GM18502 (cell line): Measurements from ENCODE around the gene CLBA1.
"Not testable (repeated sequence)": the region's sequence is repeated elsewhere in the genome, so short reads cannot be mapped to it uniquely, and the experiment has no call there.

Experiments used
- ATAC-seq: cut with Tn5 transposase; IDR thresholded peaks from one replicate; pipeline ENCODE4 v1.9.1; 2021; ENCODE audit warnings: mild to moderate bottlenecking; ENCODE audit not compliant: unreplicated experiment, poor library complexity

CLBA1 gene

GRCh38 chr14:104947201-104947600 lies 38.4 kb upstream of the CLBA1 start:
- not testable (repeated sequence) for ATAC-seq

GRCh38 chr14:104947881-104948735 lies 37.5 kb upstream of the CLBA1 start:
- not testable (repeated sequence) for ATAC-seq

DNA sequence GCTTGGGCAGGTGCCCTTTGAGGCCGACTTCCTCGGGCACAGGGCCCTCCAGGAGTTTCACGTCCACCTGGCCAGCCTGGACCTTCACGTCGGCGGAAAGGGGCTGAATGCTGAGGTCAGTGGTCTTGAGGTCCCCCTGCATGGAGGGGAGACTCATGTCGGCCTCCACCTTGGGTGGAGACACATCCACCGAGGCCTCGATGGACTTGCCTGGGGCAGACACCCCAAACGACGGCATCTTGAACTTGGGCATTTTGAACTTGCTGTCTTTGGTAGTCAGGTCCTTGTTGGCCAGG lies 36.9 kb upstream of the CLBA1 start:
- no peak for ATAC-seq

GRCh38 chr14:104949406-104949955 lies 36.1 kb upstream of the CLBA1 start:
- not testable (repeated sequence) for ATAC-seq

DNA sequence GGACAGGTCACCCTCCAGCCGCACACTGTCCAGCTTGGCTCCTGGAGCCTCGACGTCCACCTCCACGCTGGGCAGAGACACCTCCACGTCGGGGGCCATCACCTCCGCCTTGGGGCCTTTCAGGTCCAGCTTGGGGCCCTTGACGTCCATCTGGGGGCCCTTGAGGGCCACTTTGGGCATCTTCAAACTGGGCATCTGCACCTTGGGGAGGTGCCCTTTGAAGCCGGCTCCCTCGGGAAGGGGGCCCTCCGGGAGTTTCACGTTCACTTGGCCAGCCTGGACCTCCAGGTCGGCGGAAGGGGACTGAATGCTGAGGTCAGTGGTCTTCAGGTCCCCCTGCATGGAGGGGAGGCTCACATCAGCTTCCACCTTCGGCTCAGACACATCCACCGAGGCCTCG lies 35.6 kb upstream of the CLBA1 start:
- ATAC-seq, result no peak

- not testable (repeated sequence) for ATAC-seq
Measured at GRCh38 chr14:104950701-104951100, 34.9 kb upstream of the CLBA1 start.

DNA sequence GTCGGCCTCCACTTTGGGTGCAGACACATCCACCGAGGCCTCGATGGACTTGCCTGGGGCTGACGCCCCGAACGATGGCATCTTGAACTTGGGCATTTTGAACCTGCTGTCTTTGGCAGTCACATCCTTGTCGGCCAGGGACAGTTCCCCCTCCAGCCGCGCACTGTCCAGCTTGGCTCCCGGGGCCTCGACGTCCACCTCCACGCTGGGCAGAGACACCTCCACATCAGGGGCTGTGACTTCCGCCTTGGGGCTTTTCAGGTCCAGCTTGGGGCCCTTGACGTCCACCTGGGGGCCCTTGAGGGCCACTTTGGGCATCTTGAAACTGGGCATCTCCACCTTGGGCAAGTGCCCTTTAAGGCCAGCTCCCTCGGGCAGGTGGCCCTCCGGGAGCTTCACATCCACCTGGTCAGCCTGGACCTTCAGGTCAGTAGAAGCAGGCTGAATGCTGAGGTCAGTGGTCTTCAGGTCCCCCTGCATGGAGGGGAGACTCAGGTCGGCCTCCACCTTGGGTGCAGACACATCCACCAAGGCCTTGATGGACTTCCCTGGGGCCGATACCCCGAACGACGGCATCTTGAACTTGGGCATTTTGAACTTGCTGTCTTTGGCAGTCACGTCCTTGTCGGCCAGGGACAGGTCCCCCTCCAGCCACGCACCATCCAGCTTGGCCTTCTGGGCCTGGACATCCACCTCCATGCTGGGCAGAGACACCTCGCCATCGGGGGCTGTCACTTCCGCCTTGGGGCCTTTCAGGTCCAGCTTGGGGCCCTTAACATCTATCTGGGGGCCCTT lies 33.5 kb upstream of the CLBA1 start:
- ATAC-seq, result not testable (repeated sequence)

- no peak for ATAC-seq
Measured at GRCh38 chr14:104953097-104953496, 32.5 kb upstream of the CLBA1 start.

GRCh38 chr14:104953896-104954656 lies 31.5 kb upstream of the CLBA1 start:
- ATAC-seq, result no peak

DNA sequence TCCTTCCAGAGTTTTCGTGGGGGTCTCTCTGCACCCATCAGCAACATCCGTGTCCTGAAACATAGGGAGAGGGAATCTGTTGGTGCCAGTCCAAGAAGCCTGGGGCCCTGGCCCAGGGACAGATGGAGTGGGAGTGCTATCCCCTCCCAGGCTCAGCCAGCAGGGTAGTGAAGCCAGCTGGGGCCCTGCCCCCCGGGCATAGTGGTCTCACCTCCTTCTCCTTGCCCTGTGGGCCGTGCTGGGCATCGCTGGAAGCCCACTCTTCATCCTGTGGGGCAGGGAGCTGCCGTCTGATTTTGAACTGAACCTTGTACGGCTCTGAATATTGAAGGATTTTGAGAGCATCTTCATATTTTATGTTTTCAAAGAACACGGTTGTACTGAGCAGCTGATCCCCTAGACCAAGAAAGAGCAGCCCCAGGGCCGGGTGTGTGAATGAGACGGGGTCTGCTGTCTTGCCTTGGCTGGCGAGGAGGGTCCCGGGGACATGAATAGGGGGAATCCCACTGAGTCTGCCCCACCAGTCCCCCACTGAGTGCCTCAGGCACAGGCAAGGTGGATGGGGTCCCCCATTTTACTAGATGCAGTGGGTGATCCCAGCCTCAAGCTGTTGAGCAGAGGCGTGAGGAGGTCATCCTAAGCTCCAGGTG lies 30.7 kb upstream of the CLBA1 start:
- ATAC-seq, result no peak

DNA sequence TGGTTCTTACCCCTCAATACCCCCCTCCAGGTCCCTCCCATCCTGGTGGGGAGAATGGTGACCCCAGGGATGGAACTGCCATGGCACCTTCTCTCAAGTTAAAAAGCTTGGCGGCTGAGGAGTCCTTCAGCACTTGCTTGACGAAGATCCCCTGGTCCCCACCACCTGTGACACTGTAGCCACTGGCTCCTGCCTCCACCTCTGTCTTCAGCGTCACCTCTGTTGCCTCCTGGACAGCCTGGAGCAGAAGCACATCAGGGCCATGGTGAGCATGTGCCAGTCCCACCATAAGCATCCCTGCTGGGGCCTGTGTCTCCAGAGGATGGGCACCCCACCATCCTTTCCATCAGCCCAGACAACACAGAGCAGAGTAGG lies 30.2 kb upstream of the CLBA1 start:
- ATAC-seq, result no peak

- no peak for ATAC-seq
Measured at GRCh38 chr14:104956290-104956890, 29.2 kb upstream of the CLBA1 start.

DNA sequence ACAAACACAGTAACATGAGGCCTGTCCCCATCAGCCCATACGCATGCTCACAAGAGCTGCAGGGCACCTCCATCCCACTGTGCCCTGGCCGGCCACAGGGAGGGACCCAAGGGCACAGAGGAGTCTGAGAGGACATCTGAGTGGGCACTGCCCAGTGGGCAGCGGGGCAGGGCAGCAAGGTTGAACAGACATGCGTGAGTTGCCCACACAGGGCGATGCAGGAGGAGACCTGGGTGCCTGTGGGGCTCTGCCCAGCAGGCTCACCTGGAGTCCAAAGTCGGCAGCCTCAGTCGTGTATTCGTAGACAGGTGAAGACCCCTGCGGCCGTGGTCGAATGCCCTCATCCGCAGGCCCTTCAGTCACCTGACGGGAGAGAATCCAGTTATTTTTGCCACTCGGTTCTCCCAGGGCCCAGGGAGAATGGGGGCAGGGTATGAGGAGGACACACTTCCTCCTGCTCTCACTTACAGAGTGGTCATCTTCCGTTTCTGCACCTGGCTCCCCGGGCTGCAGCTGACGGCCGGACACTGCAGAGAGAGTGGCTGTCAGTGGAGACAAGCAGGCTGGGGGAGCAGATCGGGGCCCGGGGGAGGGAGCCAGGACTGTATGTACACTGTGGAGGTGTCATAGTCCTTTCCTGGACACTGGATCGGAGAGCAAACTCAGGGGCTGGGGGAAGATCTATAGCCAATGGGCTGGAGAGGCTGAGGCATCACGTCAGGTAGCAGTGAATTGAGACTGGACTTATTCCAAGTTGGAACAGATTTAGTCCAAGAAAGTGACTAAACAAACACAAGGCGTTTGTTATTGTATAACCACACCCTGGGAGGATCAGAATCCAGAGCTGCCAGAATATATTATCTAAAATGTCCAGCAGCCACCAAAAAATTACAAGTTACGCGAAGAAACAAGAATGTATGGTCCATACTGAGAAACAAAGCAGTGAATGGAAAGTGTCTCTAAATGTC lies 28.2 kb upstream of the CLBA1 start:
- no peak for ATAC-seq

DNA sequence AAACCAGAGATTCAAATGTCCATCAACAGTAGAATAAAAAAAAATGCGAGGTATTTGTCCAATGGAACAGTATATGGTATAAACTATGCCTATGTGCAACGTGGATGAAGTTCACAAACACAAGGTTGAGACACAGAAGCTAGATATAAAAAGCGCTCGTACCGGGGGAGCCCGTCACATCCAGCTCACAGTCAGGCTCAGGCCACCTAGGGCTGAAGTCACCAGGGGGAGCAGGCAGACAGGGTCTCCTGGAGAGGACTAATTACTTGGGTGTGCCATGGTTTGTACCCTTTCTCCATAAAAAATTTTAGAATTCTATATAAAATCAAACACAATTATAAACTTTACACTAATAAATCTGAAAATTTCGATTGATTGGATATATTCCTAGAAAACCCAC lies 21.0 kb upstream of the CLBA1 start:
- no peak for ATAC-seq

DNA sequence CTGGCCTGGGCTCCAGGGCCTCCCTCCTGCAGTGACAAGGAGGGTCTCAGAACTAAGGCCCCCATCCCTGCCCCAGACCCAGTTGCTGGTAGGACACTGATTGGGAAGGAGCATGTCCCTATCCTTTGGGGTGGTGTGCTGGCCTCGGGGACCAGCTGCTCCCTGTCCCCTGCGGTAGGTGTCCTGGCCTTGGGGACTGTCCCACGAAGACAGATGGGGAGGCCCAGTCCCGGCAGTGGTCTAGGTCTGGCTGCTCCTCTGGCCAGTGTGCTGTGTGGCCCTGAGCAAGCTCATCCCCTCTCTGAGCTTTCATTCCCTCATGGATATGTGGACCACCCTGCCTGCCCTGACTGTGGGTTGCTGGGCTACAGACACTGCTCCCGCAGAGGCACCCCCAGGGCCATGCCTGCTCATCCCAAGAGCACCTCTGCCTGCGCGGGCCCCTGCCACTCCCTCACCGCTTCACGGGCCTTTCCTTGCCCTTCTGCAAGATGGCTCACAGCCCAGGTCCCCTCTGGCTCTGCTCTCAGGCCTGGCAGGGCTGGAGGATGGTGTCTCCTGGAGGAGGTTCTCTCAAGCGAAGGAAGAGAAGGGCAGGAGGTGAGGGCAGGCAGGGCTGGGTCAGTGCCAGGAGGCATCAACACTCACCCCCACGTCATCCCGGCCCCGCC lies 19.9 kb upstream of the CLBA1 start:
- ATAC-seq, result no peak

GRCh38 chr14:104966261-104966865 lies 19.2 kb upstream of the CLBA1 start:
- no peak for ATAC-seq

DNA sequence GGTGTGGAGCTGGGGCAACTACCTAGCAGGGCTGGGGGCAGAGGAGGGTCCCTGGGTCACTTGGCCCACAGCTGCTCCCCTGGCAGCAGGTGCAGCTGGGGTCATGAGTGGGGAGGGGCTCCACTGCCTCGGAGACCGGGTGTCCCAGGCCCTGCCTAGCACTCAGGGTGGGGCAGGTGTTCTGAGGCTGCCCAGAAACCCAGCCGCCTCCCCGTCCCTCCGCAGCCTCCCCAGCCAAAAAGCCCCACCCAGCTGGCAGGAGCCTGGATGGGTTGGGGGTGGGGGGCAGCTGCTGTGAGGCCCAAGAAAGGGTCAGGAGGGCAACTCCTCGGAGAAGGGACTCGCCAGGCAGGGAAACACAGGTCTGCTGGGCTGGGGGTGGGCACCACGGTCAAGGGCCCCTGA lies 18.6 kb upstream of the CLBA1 start:
- no peak for ATAC-seq
